ENCODE results near the gene GP5.

The GP5 gene

GRCh38 chr3:194401868-194402329 is 2.8 kb upstream of the GP5 start:
- in situ Hi-C loops (cut with HindIII; ENCODE audit: low pct_ligation_motif_present, low pct_unique_long_range_greater_than_20kb, low sequenced_read_pairs) = no loop called here
- DNase-seq = no peak

- in situ Hi-C loops (cut with HindIII; ENCODE audit: low pct_ligation_motif_present, low pct_unique_long_range_greater_than_20kb, low sequenced_read_pairs) = no loop called here
- no peak for DNase-seq
Observed at GRCh38 chr3:194401346-194401745, 2.3 kb upstream of the GP5 start.

- no peak for DNase-seq
- in situ Hi-C loops (cut with HindIII; ENCODE audit: low pct_ligation_motif_present, low pct_unique_long_range_greater_than_20kb, low sequenced_read_pairs) = no loop called here
Observed at GRCh38 chr3:194399874-194400411, 877 bp upstream of the GP5 start.

- DNase-seq = no peak
- in situ Hi-C loops (cut with HindIII; ENCODE audit: low pct_ligation_motif_present, low pct_unique_long_range_greater_than_20kb, low sequenced_read_pairs) = no loop called here
Observed at GRCh38 chr3:194397757-194398312, 1.2 kb downstream of the GP5 start.

- DNase-seq = no peak
- in situ Hi-C loops (cut with HindIII; ENCODE audit: low pct_ligation_motif_present, low pct_unique_long_range_greater_than_20kb, low sequenced_read_pairs) = no loop called here
Observed at GRCh38 chr3:194396859-194397756, 2.0 kb downstream of the GP5 start.

- in situ Hi-C loops (cut with HindIII; ENCODE audit: low pct_ligation_motif_present, low pct_unique_long_range_greater_than_20kb, low sequenced_read_pairs) = no loop called here
- no peak for DNase-seq
Observed at GRCh38 chr3:194396539-194396858, 2.6 kb downstream of the GP5 start.

GRCh38 chr3:194395778-194396538 is 3.1 kb downstream of the GP5 start:
- DNase-seq = no peak
- in situ Hi-C loops (cut with HindIII; ENCODE audit: low pct_ligation_motif_present, low pct_unique_long_range_greater_than_20kb, low sequenced_read_pairs) = no loop called here

GRCh38 chr3:194395212-194395611 is 3.9 kb downstream of the GP5 start:
- in situ Hi-C loops (cut with HindIII; ENCODE audit: low pct_ligation_motif_present, low pct_unique_long_range_greater_than_20kb, low sequenced_read_pairs) = no loop called here
- no peak for DNase-seq

- in situ Hi-C loops (cut with HindIII; ENCODE audit: low pct_ligation_motif_present, low pct_unique_long_range_greater_than_20kb, low sequenced_read_pairs) = no loop called here
- DNase-seq = no peak
Observed at GRCh38 chr3:194392576-194392975, 6.5 kb downstream of the GP5 start.

- in situ Hi-C loops (cut with HindIII; ENCODE audit: low pct_ligation_motif_present, low pct_unique_long_range_greater_than_20kb, low sequenced_read_pairs) = no loop called here
- no peak for DNase-seq
Observed at GRCh38 chr3:194390835-194391234, 8.2 kb downstream of the GP5 start.

- in situ Hi-C loops (cut with HindIII; ENCODE audit: low pct_ligation_motif_present, low pct_unique_long_range_greater_than_20kb, low sequenced_read_pairs) = no loop called here
- no peak for DNase-seq
Observed at GRCh38 chr3:194389269-194389668, 9.8 kb downstream of the GP5 start.

- in situ Hi-C loops (cut with HindIII; ENCODE audit: low pct_ligation_motif_present, low pct_unique_long_range_greater_than_20kb, low sequenced_read_pairs) = no loop called here
- DNase-seq = no peak
Observed at GRCh38 chr3:194387926-194388418, 11.1 kb downstream of the GP5 start.

- DNase-seq = no peak
- in situ Hi-C loops (cut with HindIII; ENCODE audit: low pct_ligation_motif_present, low pct_unique_long_range_greater_than_20kb, low sequenced_read_pairs) = no loop called here
Observed at GRCh38 chr3:194387276-194387675, 11.8 kb downstream of the GP5 start.

GRCh38 chr3:194386648-194387047 is 12.4 kb downstream of the GP5 start:
- in situ Hi-C loops (cut with HindIII; ENCODE audit: low pct_ligation_motif_present, low pct_unique_long_range_greater_than_20kb, low sequenced_read_pairs) = no loop called here
- no peak for DNase-seq

- no peak for DNase-seq
- in situ Hi-C loops (cut with HindIII; ENCODE audit: low pct_ligation_motif_present, low pct_unique_long_range_greater_than_20kb, low sequenced_read_pairs) = no loop called here
Observed at GRCh38 chr3:194386066-194386465, 13.0 kb downstream of the GP5 start.

GRCh38 chr3:194384569-194385001 is 14.5 kb downstream of the GP5 start:
- in situ Hi-C loops (cut with HindIII; ENCODE audit: low pct_ligation_motif_present, low pct_unique_long_range_greater_than_20kb, low sequenced_read_pairs) = no loop called here
- DNase-seq = no peak

GRCh38 chr3:194384156-194384555 is 14.9 kb downstream of the GP5 start:
- in situ Hi-C loops (cut with HindIII; ENCODE audit: low pct_ligation_motif_present, low pct_unique_long_range_greater_than_20kb, low sequenced_read_pairs) = no loop called here
- DNase-seq = no peak

- in situ Hi-C loops (cut with HindIII; ENCODE audit: low pct_ligation_motif_present, low pct_unique_long_range_greater_than_20kb, low sequenced_read_pairs) = no loop called here
- DNase-seq = no peak
Observed at GRCh38 chr3:194383276-194383940, 15.7 kb downstream of the GP5 start.

- in situ Hi-C loops (cut with HindIII; ENCODE audit: low pct_ligation_motif_present, low pct_unique_long_range_greater_than_20kb, low sequenced_read_pairs) = no loop called here
- DNase-seq = no peak
Observed at GRCh38 chr3:194382892-194383223, 16.2 kb downstream of the GP5 start.
